ENCODE results near the gene TBC1D14.

Gene TBC1D14

GRCh38 chr4:7044137-7044930 is 134.7 kb downstream of the TBC1D14 start:
- TF ChIP-seq CTCF (conservative IDR thresholded peaks at IDR 0.05) (no peak), ZFX (IDR thresholded peaks at IDR 0.05) (no peak)
- peak overlapping the region; percentile 96 for H3K27ac ChIP-seq

GRCh38 chr4:7045553-7045952 is 135.9 kb downstream of the TBC1D14 start:
- H3K27ac ChIP-seq = peak overlapping the region; percentile 96
- TF ChIP-seq ZFX (IDR thresholded peaks at IDR 0.05) (no peak), CTCF (conservative IDR thresholded peaks at IDR 0.05) (no peak)

GRCh38 chr4:7045961-7046921 is 136.6 kb downstream of the TBC1D14 start:
- TF ChIP-seq CTCF (conservative IDR thresholded peaks at IDR 0.05) (no peak), ZFX (IDR thresholded peaks at IDR 0.05) (no peak)
- H3K27ac ChIP-seq = peak overlapping the region; percentile 96

- H3K27ac ChIP-seq = peak overlapping the region; percentile 96; the same call in 1 of the 2 replicates
- TF ChIP-seq ZFX (IDR thresholded peaks at IDR 0.05) (no peak), CTCF (conservative IDR thresholded peaks at IDR 0.05) (no peak)
Measured at GRCh38 chr4:7046971-7047370, 137.3 kb downstream of the TBC1D14 start.

- no peak overlapping the region for H3K27ac ChIP-seq
- no peak for TF ChIP-seq ZFX (IDR thresholded peaks at IDR 0.05)
- TF ChIP-seq CTCF (conservative IDR thresholded peaks at IDR 0.05) = no peak
Measured at GRCh38 chr4:7048642-7049041, 139.0 kb downstream of the TBC1D14 start.

DNA sequence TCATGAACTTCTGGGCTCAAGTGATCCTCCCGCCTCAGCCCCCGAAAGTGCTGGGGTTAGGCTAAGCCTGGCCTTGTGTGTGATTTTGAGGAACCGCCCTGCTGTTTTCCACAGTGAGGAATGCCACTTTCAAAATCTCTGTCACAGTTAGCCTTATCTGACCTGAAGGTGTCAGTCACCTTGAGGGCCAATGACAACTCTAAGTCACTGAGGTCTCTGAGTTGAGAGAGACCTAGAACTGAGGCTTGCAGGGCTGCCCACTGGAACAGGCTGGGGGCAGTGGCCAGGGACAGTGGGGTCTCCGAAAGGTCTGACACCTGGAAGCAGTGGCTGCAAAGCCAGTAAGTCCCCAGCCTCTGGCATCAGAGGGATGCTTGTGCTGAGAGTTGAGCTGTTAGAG is 139.7 kb downstream of the TBC1D14 start:
- H3K27ac ChIP-seq = no peak overlapping the region
- no peak for TF ChIP-seq ZFX (IDR thresholded peaks at IDR 0.05)
- no peak for TF ChIP-seq CTCF (conservative IDR thresholded peaks at IDR 0.05)

DNA sequence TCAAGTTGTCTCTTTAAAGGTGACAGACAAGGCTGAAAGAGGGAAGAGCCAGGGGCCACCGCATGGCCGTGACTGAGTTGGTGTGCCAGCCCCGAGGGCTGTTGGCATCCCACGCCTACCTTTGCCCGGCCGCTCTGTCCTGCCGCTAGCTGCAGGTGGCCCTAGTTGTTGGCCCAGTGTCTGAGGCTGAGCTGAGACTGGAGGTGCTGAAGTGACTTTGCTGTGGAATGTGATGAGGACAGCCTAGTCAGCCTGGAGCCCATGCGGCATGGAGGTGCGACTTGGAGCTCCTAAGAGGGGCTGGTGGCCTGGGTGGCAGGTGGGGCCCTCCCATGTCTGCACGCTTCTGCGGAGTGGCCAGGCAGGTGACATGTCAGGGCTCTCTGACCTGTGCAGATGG is 140.1 kb downstream of the TBC1D14 start:
- TF ChIP-seq ZFX (IDR thresholded peaks at IDR 0.05) (no peak), CTCF (conservative IDR thresholded peaks at IDR 0.05) (no peak)
- H3K27ac ChIP-seq = no peak overlapping the region
